ENCODE data around the gene MBP.

DNA sequence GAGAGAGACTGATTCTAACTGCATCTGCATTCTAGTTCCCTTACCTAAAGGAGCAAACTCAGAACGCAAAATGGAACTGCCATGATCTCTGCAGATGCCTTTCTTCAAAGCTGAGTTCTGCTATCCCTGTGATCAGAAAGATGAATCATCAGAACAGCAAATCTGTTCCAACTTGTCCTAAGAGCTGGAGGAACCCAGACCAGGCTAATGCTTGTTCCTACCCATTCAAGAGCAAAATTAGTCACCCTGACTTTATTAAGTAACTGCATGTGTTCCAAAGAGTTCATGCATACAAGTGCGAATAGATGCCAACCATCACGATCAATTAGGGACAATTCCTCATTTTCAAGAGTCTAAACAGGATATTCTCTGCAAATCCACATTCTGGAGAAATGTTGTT lies 46.5 kb downstream of the MBP start:
- TF ChIP-seq POLR2AphosphoS5 (IDR thresholded peaks at IDR 0.05; ENCODE audit: low read depth, low read length), result no peak
- TF ChIP-seq TAF1 (IDR thresholded peaks at IDR 0.05; ENCODE audit: borderline replicate concordance, low read depth, low read length), result no peak
- no peak for TF ChIP-seq POLR2A (IDR thresholded peaks at IDR 0.05; ENCODE audit: low read depth, low read length)

Data from GM12892 (cell line).